HEK293 (cell line): ENCODE measurements around the gene ROBO1.

Experiments
- CTCF ChIA-PET: fragments of 350-600 bp; formaldehyde crosslinking; extraction: SDS; loops from one replicate; lab custom pipeline; 2021; ENCODE audit warnings: antibody characterized with exemption; lab: Yijun Ruan, JAX
- POLR2A ChIA-PET: fragments of 300-600 bp; formaldehyde crosslinking; extraction: SDS; loops from one replicate; lab custom pipeline; 2020; ENCODE audit warnings: antibody characterized with exemption, inconsistent platforms; lab: Yijun Ruan, JAX
- H3K27ac ChIP-seq: fragments of 200-500 bp; sonication (Bioruptor generic); 2 replicates; pipeline ENCODE4 v1.5.1; 2014; ENCODE audit warnings: low read depth, low read length, control low read depth, inconsistent platforms; ENCODE audit errors: extremely low read depth
- H3K36me3 ChIP-seq, 2 experiments: fragments of 200-500 bp in 1 of 2; sonication (Bioruptor generic) in 1 of 2; 1 replicate in 1 of 2; 2 replicates in 1 of 2; pipeline ENCODE4 v1.5.1; 2014 to 2017; ENCODE audit warnings: inconsistent platforms in 2 of 2, low read length in 2 of 2; ENCODE audit not compliant: control insufficient read depth in 2 of 2, insufficient read depth in 1 of 2
- H3K4me1 ChIP-seq: fragments of 200-500 bp; sonication (Bioruptor generic); 2 replicates; pipeline ENCODE4 v1.5.1; 2014; ENCODE audit warnings: mild to moderate bottlenecking, low read length, inconsistent platforms; ENCODE audit not compliant: control insufficient read depth, insufficient read depth
- H3K4me3 ChIP-seq: 2 replicates; pipeline ENCODE4 v1.5.1; 2011; ENCODE audit warnings: low read depth, mild to moderate bottlenecking, control low read depth, low read length, moderate library complexity
- H3K9me3 ChIP-seq: fragments of 200-500 bp; sonication (Bioruptor generic); 2 replicates; pipeline ENCODE4 v1.5.1; 2014; ENCODE audit warnings: low read depth, low read length, inconsistent platforms; ENCODE audit not compliant: control insufficient read depth, insufficient read depth
- BCL11A ChIP-seq: fragments of 450-650 bp; formaldehyde crosslinking; IDR thresholded peaks from 2 replicates; pipeline ENCODE4 v1.5.1; 2016; ENCODE audit warnings: low read depth, missing biosample characterization, missing genetic modification characterization
- GLI4 ChIP-seq: fragments of 450-650 bp; formaldehyde crosslinking; IDR thresholded peaks from 2 replicates; pipeline ENCODE4 v1.5.1; 2016; ENCODE audit warnings: missing biosample characterization, missing genetic modification characterization
- MEIS1 ChIP-seq: sonication (generic); formaldehyde crosslinking; IDR thresholded peaks from 2 replicates; pipeline ENCODE4 v1.8.1; 2022; ENCODE audit warnings: missing genetic modification reagents, mild to moderate bottlenecking, borderline replicate concordance
- OSR2 ChIP-seq: fragments of 450-650 bp; formaldehyde crosslinking; IDR thresholded peaks from 2 replicates; pipeline ENCODE4 v1.5.1; 2016; ENCODE audit warnings: missing biosample characterization, missing genetic modification characterization
- SP7 ChIP-seq: fragments of 450-650 bp; formaldehyde crosslinking; IDR thresholded peaks from 2 replicates; pipeline ENCODE4 v1.5.1; 2016; ENCODE audit warnings: missing biosample characterization, missing genetic modification characterization
- ZBTB20 ChIP-seq: fragments of 450-650 bp; formaldehyde crosslinking; IDR thresholded peaks from 2 replicates; pipeline ENCODE4 v1.5.1; 2016; ENCODE audit warnings: missing biosample characterization, missing genetic modification characterization
- ZEB2 ChIP-seq: fragments of 450-650 bp; formaldehyde crosslinking; IDR thresholded peaks from 2 replicates; pipeline ENCODE4 v1.5.1; 2016; ENCODE audit warnings: missing biosample characterization, missing genetic modification characterization
- ZNF146 ChIP-seq: fragments of 450-650 bp; formaldehyde crosslinking; IDR thresholded peaks from 2 replicates; pipeline ENCODE4 v1.5.1; 2016; ENCODE audit warnings: missing biosample characterization, missing genetic modification characterization
- ZNF155 ChIP-seq: fragments of 450-650 bp; formaldehyde crosslinking; IDR thresholded peaks from 2 replicates; pipeline ENCODE4 v1.5.1; 2016; ENCODE audit warnings: missing biosample characterization, missing genetic modification characterization
- ZNF292 ChIP-seq: fragments of 450-650 bp; formaldehyde crosslinking; IDR thresholded peaks from 2 replicates; pipeline ENCODE4 v1.5.1; 2016; ENCODE audit warnings: low read depth, missing biosample characterization, missing genetic modification characterization, borderline replicate concordance
- ZNF394 ChIP-seq: fragments of 450-650 bp; formaldehyde crosslinking; IDR thresholded peaks from 2 replicates; pipeline ENCODE4 v1.5.1; 2016; ENCODE audit warnings: missing biosample characterization, missing genetic modification characterization, mild to moderate bottlenecking, moderate library complexity, borderline replicate concordance
- ZNF404 ChIP-seq: fragments of 450-650 bp; formaldehyde crosslinking; IDR thresholded peaks from 2 replicates; pipeline ENCODE4 v1.5.1; 2017; ENCODE audit warnings: missing biosample characterization, missing genetic modification characterization
- ZNF433 ChIP-seq: fragments of 450-650 bp; formaldehyde crosslinking; IDR thresholded peaks from 2 replicates; pipeline ENCODE4 v1.5.1; 2016; ENCODE audit warnings: missing biosample characterization, missing genetic modification characterization, low read depth
- ZNF677 ChIP-seq: fragments of 450-650 bp; IDR thresholded peaks from 2 replicates; pipeline ENCODE4 v1.5.0; 2018; ENCODE audit warnings: missing biosample characterization, mild to moderate bottlenecking, missing genetic modification characterization, moderate library complexity
- ZNF837 ChIP-seq: fragments of 450-650 bp; formaldehyde crosslinking; IDR thresholded peaks from 2 replicates; pipeline ENCODE4 v1.5.1; 2016; ENCODE audit warnings: missing biosample characterization, missing genetic modification characterization
- TF ChIP-seq, protein P1 (sequence below): fragments of 450-650 bp; formaldehyde crosslinking; IDR thresholded peaks from 2 replicates; pipeline ENCODE4 v1.5.1; 2017; ENCODE audit warnings: missing biosample characterization, missing genetic modification characterization
- TF ChIP-seq, protein P2 (sequence below): fragments of 450-650 bp; formaldehyde crosslinking; optimal IDR thresholded peaks from 2 replicates; pipeline ENCODE3; 2016; ENCODE audit warnings: missing biosample characterization, mild to moderate bottlenecking, missing genetic modification characterization
- TF ChIP-seq, protein P3 (sequence below): fragments of 450-650 bp; formaldehyde crosslinking; IDR thresholded peaks from 2 replicates; pipeline ENCODE4 v1.5.1; 2017; ENCODE audit warnings: missing biosample characterization, missing genetic modification characterization
- TF ChIP-seq, protein P4 (sequence below): fragments of 450-650 bp; formaldehyde crosslinking; IDR thresholded peaks from 2 replicates; pipeline ENCODE4 v1.5.1; 2016; ENCODE audit warnings: missing biosample characterization, missing genetic modification characterization, borderline replicate concordance
- TF ChIP-seq, protein P5 (sequence below): fragments of 450-650 bp; formaldehyde crosslinking; IDR thresholded peaks from 2 replicates; pipeline ENCODE4 v1.5.1; 2017; ENCODE audit warnings: missing biosample characterization, mild to moderate bottlenecking, missing genetic modification characterization, moderate library complexity

Gene ROBO1

DNA sequence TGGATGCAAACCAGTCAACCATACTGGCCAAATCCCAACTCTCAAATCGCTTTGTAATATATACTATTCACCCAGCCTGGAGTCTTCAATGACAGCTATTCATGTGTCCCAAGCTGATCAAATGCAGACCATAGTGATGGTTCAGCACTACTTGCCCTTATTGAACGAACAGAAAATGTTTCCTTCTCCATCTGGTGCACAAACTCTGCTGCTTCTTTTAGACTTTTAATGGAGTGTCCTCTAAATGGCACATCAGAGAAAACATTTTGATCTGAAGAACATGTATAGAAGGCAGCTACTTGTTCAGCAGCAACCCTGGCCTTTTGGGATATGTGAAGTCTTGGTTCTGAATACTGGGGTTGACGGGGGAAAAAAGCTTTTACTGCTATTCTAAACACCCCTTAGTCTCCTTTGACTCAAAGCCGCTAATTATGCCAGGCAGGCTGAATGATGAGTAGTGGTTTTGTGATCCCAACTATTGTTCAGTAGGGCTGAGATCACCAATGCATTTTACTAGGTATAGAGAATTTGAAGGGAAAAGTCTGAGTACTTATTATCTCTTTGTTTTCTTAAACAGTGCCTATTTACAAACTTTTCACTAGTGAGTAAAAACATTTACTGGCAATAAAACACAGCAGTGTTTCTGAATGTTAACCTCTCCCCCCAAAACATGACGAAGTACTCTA, 781.2 kb downstream of the ROBO1 start:
- TF ChIP-seq SP7 (tag by site-specific recombination) (peak; percentile 95), ZBTB20 (0 out of 2 replicates have a peak, but pooled peaks have one; percentile 17), ZNF404 (tag by site-specific recombination) (no peak)
- TF ChIP-seq, protein P1, sequence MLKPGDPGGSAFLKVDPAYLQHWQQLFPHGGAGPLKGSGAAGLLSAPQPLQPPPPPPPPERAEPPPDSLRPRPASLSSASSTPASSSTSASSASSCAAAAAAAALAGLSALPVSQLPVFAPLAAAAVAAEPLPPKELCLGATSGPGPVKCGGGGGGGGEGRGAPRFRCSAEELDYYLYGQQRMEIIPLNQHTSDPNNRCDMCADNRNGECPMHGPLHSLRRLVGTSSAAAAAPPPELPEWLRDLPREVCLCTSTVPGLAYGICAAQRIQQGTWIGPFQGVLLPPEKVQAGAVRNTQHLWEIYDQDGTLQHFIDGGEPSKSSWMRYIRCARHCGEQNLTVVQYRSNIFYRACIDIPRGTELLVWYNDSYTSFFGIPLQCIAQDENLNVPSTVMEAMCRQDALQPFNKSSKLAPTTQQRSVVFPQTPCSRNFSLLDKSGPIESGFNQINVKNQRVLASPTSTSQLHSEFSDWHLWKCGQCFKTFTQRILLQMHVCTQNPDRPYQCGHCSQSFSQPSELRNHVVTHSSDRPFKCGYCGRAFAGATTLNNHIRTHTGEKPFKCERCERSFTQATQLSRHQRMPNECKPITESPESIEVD (tag by site-specific recombination), result peak; percentile 88
- POLR2A ChIA-PET, result no interaction called here
- Histone ChIP-seq H3K9me3 (no peaks in the 10 kb centered on the region), H3K4me1 (peaks cover 9% of the 10 kb centered on the region), H3K36me3 (no peaks in the 10 kb centered on the region), H3K27ac (no peak overlapping the region), H3K4me3 (no peak overlapping the region)
- CTCF ChIA-PET, result interaction anchor here (0.7 kb wide), 1 partner anchor 51 kb away, joined by 3 read pairs; no protein-coding TSS in a partner anchor

DNA sequence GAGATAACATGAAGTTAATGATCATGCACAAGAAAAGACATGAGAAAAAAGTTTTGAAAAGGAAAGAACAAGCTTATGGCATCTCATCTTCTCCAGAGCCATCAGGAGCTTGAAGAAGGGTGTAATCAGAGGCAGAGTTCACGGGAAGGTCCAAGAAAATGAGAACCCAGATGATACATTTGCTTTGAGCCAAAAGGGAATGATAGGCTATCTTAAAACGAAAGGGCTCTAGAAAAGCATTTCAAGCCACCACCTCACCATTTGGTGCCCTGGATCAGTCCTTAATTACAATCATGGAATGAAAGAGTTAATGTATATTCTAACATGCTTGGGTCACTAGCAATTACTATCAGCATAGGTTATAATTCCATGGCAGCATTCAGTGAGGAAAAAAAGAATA, 781.8 kb downstream of the ROBO1 start:
- TF ChIP-seq ZNF433, result no peak
- no peak for TF ChIP-seq ZNF677 (tag by site-specific recombination)
- TF ChIP-seq MEIS1, result no peak
- no peak for TF ChIP-seq GLI4 (tag by site-specific recombination)
- TF ChIP-seq, protein P2, sequence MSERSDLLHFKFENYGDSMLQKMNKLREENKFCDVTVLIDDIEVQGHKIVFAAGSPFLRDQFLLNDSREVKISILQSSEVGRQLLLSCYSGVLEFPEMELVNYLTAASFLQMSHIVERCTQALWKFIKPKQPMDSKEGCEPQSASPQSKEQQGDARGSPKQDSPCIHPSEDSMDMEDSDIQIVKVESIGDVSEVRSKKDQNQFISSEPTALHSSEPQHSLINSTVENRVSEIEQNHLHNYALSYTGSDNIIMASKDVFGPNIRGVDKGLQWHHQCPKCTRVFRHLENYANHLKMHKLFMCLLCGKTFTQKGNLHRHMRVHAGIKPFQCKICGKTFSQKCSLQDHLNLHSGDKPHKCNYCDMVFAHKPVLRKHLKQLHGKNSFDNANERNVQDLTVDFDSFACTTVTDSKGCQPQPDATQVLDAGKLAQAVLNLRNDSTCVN, result no peak
- TF ChIP-seq ZNF146, result no peak
- TF ChIP-seq ZEB2 (tag by site-specific recombination), result no peak
- no peak for TF ChIP-seq ZNF155 (tag by site-specific recombination)
- no peak for TF ChIP-seq ZNF394 (tag by site-specific recombination)
- TF ChIP-seq, protein P3, sequence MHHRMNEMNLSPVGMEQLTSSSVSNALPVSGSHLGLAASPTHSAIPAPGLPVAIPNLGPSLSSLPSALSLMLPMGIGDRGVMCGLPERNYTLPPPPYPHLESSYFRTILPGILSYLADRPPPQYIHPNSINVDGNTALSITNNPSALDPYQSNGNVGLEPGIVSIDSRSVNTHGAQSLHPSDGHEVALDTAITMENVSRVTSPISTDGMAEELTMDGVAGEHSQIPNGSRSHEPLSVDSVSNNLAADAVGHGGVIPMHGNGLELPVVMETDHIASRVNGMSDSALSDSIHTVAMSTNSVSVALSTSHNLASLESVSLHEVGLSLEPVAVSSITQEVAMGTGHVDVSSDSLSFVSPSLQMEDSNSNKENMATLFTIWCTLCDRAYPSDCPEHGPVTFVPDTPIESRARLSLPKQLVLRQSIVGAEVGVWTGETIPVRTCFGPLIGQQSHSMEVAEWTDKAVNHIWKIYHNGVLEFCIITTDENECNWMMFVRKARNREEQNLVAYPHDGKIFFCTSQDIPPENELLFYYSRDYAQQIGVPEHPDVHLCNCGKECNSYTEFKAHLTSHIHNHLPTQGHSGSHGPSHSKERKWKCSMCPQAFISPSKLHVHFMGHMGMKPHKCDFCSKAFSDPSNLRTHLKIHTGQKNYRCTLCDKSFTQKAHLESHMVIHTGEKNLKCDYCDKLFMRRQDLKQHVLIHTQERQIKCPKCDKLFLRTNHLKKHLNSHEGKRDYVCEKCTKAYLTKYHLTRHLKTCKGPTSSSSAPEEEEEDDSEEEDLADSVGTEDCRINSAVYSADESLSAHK (tag by site-specific recombination), result no peak
- TF ChIP-seq, protein P4, sequence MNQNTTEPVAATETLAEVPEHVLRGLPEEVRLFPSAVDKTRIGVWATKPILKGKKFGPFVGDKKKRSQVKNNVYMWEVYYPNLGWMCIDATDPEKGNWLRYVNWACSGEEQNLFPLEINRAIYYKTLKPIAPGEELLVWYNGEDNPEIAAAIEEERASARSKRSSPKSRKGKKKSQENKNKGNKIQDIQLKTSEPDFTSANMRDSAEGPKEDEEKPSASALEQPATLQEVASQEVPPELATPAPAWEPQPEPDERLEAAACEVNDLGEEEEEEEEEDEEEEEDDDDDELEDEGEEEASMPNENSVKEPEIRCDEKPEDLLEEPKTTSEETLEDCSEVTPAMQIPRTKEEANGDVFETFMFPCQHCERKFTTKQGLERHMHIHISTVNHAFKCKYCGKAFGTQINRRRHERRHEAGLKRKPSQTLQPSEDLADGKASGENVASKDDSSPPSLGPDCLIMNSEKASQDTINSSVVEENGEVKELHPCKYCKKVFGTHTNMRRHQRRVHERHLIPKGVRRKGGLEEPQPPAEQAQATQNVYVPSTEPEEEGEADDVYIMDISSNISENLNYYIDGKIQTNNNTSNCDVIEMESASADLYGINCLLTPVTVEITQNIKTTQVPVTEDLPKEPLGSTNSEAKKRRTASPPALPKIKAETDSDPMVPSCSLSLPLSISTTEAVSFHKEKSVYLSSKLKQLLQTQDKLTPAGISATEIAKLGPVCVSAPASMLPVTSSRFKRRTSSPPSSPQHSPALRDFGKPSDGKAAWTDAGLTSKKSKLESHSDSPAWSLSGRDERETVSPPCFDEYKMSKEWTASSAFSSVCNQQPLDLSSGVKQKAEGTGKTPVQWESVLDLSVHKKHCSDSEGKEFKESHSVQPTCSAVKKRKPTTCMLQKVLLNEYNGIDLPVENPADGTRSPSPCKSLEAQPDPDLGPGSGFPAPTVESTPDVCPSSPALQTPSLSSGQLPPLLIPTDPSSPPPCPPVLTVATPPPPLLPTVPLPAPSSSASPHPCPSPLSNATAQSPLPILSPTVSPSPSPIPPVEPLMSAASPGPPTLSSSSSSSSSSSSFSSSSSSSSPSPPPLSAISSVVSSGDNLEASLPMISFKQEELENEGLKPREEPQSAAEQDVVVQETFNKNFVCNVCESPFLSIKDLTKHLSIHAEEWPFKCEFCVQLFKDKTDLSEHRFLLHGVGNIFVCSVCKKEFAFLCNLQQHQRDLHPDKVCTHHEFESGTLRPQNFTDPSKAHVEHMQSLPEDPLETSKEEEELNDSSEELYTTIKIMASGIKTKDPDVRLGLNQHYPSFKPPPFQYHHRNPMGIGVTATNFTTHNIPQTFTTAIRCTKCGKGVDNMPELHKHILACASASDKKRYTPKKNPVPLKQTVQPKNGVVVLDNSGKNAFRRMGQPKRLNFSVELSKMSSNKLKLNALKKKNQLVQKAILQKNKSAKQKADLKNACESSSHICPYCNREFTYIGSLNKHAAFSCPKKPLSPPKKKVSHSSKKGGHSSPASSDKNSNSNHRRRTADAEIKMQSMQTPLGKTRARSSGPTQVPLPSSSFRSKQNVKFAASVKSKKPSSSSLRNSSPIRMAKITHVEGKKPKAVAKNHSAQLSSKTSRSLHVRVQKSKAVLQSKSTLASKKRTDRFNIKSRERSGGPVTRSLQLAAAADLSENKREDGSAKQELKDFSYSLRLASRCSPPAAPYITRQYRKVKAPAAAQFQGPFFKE (tag by site-specific recombination), result no peak
- no peak for TF ChIP-seq BCL11A
- TF ChIP-seq ZNF837 (tag by site-specific recombination), result no peak
- TF ChIP-seq, protein P5, sequence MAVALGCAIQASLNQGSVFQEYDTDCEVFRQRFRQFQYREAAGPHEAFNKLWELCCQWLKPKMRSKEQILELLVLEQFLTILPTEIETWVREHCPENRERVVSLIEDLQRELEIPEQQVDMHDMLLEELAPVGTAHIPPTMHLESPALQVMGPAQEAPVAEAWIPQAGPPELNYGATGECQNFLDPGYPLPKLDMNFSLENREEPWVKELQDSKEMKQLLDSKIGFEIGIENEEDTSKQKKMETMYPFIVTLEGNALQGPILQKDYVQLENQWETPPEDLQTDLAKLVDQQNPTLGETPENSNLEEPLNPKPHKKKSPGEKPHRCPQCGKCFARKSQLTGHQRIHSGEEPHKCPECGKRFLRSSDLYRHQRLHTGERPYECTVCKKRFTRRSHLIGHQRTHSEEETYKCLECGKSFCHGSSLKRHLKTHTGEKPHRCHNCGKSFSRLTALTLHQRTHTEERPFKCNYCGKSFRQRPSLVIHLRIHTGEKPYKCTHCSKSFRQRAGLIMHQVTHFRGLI (tag by site-specific recombination), result no peak
- TF ChIP-seq OSR2 (tag by site-specific recombination), result no peak
- no peak for TF ChIP-seq ZNF292 (tag by site-specific recombination)
- TF ChIP-seq, all 188 proteins: peak for 0
- Histone ChIP-seq H3K27ac (no peak overlapping the region), H3K4me1 (peaks cover 9% of the 10 kb centered on the region), H3K36me3 (no peaks in the 10 kb centered on the region), H3K9me3 (no peaks in the 10 kb centered on the region), H3K4me3 (no peak overlapping the region)
- POLR2A ChIA-PET, result no interaction called here
- CTCF ChIA-PET, result interaction anchor here (0.6 kb wide), 1 partner anchor 593 kb away, joined by 3 read pairs; no protein-coding TSS in a partner anchor
